HCEC 1CT (cell line): ENCODE measurements around the gene DNAJC27.
A peak's percentile ranks its signal among the peaks of the same experiment; 100 is the strongest.
"Not testable (repeated sequence)": the region's sequence is repeated elsewhere in the genome, so short reads cannot be mapped to it uniquely, and the experiment has no call there.

Experiments used
- DNase-seq: peaks from one replicate; pipeline ENCODE4 v3.0.0-alpha.2; 2017

Gene DNAJC27

DNA sequence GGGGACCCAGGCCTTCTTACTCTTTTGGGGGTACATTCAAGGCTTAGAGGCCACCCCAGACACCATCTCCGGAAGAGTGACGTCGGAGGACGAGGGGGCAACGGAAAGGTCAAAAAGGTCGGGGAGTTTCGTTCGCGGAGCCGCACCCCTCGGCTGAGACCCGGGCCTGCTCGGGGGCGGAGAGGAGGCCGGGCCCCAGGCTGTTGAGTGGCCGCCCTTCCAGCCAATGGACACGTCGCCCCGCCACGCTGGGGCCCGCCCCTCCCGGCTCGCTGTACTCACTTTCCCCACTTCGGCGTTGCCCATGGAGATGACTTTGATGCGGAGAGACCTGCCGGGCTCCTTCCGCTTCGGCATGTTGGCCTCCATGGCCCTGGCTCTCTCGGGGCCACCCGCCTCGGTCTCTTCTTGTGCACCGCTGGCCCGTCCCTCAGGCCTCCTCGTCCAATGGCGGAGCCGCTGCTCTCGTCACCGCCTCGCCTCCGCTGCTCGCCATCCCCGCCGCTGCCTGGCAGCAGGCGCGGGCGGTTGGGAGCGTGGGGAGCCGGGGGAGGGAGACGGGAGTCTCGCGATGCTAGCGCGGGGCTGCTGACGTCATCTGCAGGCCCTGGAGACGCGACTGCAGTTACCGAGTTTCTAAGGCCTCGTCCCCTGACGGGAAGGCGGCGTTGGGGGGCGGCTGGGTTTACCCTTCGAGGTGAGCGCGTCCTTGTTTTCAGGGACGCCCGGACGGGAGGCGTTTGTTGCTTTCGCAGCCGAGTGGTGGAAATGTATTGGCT lies at the start of gene DNAJC27:
TSS of gene DNAJC27 (minus strand) at position 420 of the 779 bp plus-strand sequence. CDS start at position 369, 51 bp downstream.
- peak; percentile 96 for DNase-seq

- DNase-seq = no peak
These were observed 46.9 kb upstream of the DNAJC27 start for GRCh38 chr2:25018681-25019080.

- no peak for DNase-seq
These were observed 42.9 kb upstream of the DNAJC27 start for GRCh38 chr2:25014631-25015030.

DNA sequence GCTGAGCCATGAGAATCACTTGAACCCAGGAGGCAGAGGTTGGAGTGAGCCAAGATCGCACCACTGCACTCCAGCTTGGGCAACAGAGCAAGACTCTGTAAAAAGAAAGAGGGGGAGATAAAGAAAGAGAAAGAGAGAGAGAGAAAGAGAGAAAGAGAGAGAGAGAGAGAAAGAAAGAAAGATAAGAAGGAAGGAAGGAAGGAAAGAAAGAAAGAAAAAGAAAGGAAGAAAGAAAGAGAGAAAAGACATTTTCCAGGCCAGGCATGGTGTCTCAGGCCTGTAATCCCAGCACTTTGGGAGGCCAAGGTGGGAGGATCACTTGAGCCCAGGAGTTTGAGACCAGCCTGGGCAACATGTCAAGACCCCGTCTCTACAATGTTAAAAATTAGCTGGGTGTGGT lies 39.6 kb upstream of the DNAJC27 start:
- DNase-seq = not testable (repeated sequence)

DNA sequence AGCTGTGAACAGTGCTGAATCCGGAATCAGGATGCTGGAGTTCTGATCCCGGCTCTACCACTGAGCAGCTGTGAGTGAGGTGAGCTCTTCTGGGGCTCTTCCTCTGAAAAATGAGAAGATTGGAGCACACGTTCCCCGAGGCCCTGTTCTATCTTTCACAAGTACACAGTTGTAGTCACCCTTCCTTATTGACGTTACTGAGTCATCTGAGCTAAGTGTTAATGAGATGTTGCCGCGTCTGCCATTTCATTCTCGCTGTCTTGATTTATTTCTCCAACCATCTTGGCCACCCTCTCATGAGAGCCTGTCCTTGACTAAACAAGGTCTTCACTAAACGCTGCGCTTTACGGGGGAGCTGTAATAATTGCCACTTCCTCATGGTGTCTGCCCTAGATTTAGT lies 38.2 kb upstream of the DNAJC27 start:
- no peak for DNase-seq

- DNase-seq = no peak
These were observed 30.3 kb upstream of the DNAJC27 start for GRCh38 chr2:25002066-25002465.

GRCh38 chr2:25001325-25001637 lies 29.5 kb upstream of the DNAJC27 start:
- DNase-seq = no peak

DNA sequence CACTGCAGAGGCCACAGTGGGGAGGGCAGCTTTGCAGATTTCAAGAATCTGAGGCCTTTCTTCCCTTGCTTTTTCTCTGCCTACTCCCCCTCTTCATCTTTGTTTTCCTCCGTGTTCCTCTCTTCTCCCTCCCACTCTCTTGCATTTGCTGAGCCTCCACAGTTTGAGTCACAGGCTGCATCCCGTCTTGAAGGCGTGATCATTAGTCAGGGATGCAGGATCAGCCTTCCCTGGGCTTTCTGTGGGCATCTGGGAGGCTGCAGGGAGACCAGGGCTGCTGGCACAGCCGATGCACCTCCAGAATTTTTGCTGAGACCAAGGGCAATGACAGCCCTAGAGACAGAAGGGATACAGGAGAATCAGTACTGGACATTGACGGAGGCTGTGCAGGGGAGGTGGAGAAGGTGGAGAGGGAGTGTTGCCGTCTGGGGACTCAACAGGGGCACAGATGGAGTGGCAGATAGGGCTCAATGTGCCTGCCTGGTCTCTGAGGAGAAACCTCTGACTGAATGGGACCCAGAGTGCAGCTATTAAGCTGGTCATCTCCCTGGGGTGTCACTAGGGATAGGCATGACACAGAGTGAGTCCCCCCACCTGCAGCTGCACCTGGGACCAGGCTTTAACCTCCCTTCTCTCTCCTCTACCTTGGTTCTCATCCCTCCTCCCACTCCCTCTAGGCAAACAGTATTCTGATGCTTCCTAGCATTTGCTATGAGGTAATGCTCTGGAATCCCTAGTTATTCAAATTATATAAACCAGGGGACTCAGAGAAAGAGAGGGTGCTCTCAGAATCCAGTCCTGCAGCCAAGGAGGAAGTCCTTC lies 29.0 kb upstream of the DNAJC27 start:
- DNase-seq = peak; percentile 20

GRCh38 chr2:25000036-25000435 lies 28.3 kb upstream of the DNAJC27 start:
- DNase-seq = no peak

- DNase-seq = not testable (repeated sequence)
These were observed 27.3 kb upstream of the DNAJC27 start for GRCh38 chr2:24999097-24999496.

DNA sequence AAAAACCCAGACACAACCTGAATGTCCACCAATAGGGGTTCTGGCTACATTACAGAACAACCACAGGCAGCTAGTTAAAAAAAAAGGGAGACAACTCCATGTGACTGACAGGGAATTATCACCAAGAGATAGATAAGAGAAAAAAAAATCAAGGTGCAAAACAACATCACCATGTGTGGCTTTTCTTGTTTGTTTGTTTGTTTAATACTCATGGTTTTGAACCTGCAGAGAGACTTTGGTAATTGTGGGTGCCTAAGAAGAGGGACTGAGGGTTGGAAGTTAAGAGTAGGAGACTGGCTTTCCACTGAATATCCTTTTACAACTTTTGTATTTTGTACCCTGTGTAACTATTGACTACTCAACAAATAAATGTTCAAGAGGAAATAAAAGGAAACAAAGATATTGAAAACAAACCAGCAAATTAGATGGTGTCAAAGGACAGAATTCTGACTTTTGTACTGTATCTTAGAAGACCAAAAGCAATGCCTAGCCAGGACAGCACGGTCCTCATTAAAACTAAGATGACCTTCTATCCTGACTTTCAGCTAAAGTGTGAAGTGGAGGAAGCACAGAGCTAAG lies 22.5 kb upstream of the DNAJC27 start:
- no peak for DNase-seq

DNA sequence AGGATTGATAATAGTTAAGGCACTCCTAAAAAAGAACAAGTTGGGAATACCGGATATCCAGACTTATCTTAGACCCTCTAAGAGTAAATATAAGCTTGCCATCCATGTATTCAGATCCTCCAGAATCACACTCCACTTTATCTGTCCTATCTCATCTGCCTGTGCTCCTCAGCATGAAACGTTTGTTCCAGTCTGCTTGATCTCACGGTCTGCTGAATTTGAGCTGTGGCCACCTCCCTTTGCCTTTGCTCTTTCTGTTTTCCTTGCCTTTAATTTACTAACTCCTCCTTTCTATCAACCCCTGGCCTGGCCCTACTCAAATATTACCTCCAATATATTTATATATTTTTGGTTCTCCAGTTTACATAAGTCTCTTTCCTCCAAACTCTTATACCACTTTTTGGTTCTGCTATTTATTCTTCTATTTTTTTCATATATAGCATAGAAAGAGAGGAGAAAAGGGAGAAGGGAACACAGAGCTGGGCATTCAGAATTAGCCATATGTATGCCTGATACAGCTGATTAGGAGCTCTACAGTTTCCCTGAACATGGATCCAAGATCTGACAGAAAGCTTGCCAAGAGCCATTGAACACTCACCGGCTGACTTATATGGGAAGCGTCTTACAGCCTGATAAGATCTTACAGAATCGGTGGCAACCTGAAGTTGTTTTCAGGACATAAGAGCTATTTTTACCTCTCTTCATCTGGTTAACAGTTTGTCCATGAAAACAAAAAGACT lies 21.8 kb upstream of the DNAJC27 start:
- DNase-seq = no peak

DNA sequence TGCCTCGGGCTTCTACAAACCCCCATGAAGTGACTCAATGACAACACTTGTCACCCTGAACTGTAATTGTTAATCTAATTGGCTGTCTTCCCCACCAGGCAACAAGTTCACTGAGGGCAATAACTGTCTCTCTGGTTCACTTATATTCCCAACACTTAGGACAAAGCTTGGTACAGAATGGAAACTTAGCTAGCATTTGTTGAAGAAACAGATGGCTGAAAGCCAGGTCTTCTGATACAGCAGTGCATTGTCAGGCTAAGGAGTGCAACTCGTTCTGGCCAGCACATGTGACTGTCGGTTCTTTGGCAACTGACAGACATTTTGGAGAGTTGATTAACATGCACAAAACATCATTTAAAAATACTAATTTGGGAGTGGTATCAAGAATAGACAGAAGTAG lies 14.6 kb upstream of the DNAJC27 start:
- no peak for DNase-seq

- no peak for DNase-seq
These were observed 13.8 kb upstream of the DNAJC27 start for GRCh38 chr2:24985511-24985910.

GRCh38 chr2:24984912-24985311 lies 13.2 kb upstream of the DNAJC27 start:
- no peak for DNase-seq

DNA sequence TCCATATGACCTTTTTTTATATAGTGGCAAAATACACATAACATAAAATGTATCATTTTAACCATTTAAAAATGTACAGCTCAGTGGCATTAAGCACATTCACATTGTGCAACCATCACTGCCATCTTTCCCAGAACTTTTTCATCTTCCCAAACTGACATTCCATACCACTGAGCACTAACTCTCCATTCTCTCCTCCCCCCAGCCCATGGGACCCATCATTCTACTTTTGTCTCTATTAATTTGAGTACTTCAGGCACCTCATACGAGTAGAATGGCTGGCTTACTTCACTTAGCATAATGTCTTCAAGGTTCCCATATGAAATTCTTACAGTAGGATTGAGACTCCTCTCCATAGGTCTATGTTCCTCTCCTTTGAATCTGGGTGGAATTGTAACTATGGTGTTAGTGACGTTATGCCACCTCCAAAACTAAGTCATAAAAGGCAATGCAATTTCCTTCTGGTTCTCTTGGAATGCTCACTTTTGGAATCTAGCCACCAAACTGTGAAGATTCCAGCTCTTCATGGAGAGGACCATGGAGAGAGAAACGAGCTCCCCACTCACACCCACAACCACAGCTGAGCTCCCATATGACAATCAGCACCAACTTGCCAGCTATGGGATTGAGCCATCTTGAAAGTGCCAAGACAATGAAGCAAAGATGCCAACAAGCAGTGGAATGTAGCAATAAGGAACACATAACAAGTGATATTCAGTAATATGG lies 9.8 kb upstream of the DNAJC27 start:
- peak; percentile 2 for DNase-seq

DNA sequence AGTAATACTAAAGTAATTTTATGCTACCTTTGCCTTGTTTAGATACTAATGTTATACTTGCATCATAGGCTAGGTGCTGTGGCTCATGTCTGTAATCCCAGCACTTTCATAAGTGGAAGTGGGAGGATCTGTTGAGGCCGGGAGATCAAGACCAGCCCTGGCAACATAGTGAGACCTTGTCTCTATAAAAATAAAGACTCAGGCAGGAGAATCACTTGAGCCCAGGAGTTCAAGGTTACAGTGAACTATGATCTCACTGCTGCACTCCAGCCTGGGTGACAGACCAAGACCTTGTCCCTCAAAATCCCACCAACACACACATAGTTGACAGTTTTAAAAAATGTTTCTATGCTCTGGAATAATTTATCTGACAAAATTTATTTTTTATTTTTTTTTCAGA lies 6.9 kb upstream of the DNAJC27 start:
- no peak for DNase-seq

- no peak for DNase-seq
These were observed 5.9 kb upstream of the DNAJC27 start for GRCh38 chr2:24977631-24978030.

DNA sequence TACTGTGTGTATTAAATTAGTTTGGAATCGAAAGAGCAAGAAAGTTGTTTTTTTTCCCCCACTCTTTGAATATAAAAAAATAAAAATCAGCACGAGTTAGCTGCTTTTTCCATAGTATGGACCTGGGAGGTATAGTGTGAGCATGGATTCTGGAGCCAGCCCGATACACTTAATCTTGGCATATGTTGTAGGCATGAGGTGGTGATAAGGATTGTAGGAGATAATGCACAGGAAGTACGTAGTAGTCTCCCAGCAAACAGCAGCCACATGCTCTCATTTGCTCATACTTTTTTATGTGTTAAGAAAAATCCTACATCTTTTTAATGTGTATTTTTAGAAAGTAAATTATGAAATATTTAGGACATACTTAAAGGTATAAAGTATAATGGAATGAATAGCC lies 2.1 kb upstream of the DNAJC27 start:
- DNase-seq = no peak

GRCh38 chr2:24972315-24972961 lies 683 bp upstream of the DNAJC27 start:
- no peak for DNase-seq

GRCh38 chr2:24971286-24971535 lies 544 bp downstream of the DNAJC27 start:
- no peak for DNase-seq
